ENCODE measurements around the gene GGCT.

Gene GGCT

GRCh38 chr7:30549931-30550493 is 45.4 kb upstream of the GGCT start:
- Histone ChIP-seq H3K4me3 (IDR thresholded peaks at IDR 0.05; ENCODE audit: insufficient read depth, low read depth, low read length) (no peak overlapping the region), H3K27me3 (ENCODE audit: insufficient read depth, low read depth) (no peaks in the 10 kb centered on the region), H2AFZ (ENCODE audit: low read depth) (no peak overlapping the region), H3K27ac (no peak overlapping the region), H3K4me1 (ENCODE audit: low read depth, poor library complexity, severe bottlenecking) (no peaks in the 10 kb centered on the region), H4K20me1 (ENCODE audit: insufficient read depth) (no peaks in the 10 kb centered on the region), H3K9ac (no peak overlapping the region), H3K36me3 (ENCODE audit: insufficient read depth) (no peaks in the 10 kb centered on the region), H3K4me2 (no peak overlapping the region), H3K79me2 (ENCODE audit: insufficient read depth, low read depth) (no peaks in the 10 kb centered on the region)
- TF ChIP-seq, protein P1, sequence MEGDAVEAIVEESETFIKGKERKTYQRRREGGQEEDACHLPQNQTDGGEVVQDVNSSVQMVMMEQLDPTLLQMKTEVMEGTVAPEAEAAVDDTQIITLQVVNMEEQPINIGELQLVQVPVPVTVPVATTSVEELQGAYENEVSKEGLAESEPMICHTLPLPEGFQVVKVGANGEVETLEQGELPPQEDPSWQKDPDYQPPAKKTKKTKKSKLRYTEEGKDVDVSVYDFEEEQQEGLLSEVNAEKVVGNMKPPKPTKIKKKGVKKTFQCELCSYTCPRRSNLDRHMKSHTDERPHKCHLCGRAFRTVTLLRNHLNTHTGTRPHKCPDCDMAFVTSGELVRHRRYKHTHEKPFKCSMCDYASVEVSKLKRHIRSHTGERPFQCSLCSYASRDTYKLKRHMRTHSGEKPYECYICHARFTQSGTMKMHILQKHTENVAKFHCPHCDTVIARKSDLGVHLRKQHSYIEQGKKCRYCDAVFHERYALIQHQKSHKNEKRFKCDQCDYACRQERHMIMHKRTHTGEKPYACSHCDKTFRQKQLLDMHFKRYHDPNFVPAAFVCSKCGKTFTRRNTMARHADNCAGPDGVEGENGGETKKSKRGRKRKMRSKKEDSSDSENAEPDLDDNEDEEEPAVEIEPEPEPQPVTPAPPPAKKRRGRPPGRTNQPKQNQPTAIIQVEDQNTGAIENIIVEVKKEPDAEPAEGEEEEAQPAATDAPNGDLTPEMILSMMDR (conservative IDR thresholded peaks at IDR 0.05; ENCODE audit: low read depth, low read length) = no peak

DNA sequence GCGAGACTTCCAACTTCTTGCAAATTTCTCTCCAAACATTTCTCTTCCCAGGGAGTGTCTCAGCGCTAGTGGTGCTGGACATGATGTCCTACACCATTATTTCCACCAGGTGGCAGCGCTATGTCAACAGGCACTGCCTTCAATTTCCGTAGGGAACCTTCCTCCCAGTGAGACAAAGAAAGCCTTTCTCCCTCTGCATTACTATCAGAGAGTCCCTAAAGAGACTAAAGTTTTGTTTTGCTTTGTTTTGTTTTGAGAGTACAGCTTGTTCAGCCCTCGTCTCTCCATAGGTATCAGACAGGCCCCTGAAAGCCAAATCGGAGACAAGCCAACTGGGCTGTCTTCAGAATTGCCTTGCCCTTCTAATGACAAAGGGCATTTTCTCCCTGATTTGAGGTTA is 44.2 kb upstream of the GGCT start:
- Histone ChIP-seq H2AFZ (ENCODE audit: low read depth) (no peak overlapping the region), H3K4me1 (ENCODE audit: low read depth, poor library complexity, severe bottlenecking) (no peaks in the 10 kb centered on the region), H3K4me2 (no peak overlapping the region), H3K27me3 (ENCODE audit: insufficient read depth, low read depth) (no peaks in the 10 kb centered on the region), H3K36me3 (ENCODE audit: insufficient read depth) (no peaks in the 10 kb centered on the region), H4K20me1 (ENCODE audit: insufficient read depth) (no peaks in the 10 kb centered on the region), H3K9ac (no peak overlapping the region), H3K27ac (no peak overlapping the region), H3K4me3 (IDR thresholded peaks at IDR 0.05; ENCODE audit: insufficient read depth, low read depth, low read length) (no peak overlapping the region), H3K79me2 (ENCODE audit: insufficient read depth, low read depth) (no peaks in the 10 kb centered on the region)
- TF ChIP-seq, protein P1 (conservative IDR thresholded peaks at IDR 0.05; ENCODE audit: low read depth, low read length) = peak; percentile 93

GRCh38 chr7:30546596-30546995 is 42.0 kb upstream of the GGCT start:
- Histone ChIP-seq H2AFZ (ENCODE audit: low read depth) (no peak overlapping the region), H3K4me3 (IDR thresholded peaks at IDR 0.05; ENCODE audit: insufficient read depth, low read depth, low read length) (no peak overlapping the region), H3K4me2 (no peak overlapping the region), H4K20me1 (ENCODE audit: insufficient read depth) (no peaks in the 10 kb centered on the region), H3K27me3 (ENCODE audit: insufficient read depth, low read depth) (no peaks in the 10 kb centered on the region), H3K4me1 (ENCODE audit: low read depth, poor library complexity, severe bottlenecking) (no peaks in the 10 kb centered on the region), H3K27ac (no peak overlapping the region), H3K36me3 (ENCODE audit: insufficient read depth) (no peaks in the 10 kb centered on the region), H3K79me2 (ENCODE audit: insufficient read depth, low read depth) (no peaks in the 10 kb centered on the region), H3K9ac (no peak overlapping the region)
- TF ChIP-seq, protein P1 (conservative IDR thresholded peaks at IDR 0.05; ENCODE audit: low read depth, low read length) = no peak

GRCh38 chr7:30545791-30546555 is 41.3 kb upstream of the GGCT start:
- no peaks in the 10 kb centered on the region for H3K36me3 ChIP-seq (ENCODE audit: insufficient read depth)
- H4K20me1 ChIP-seq (ENCODE audit: insufficient read depth) = no peaks in the 10 kb centered on the region
- H2AFZ ChIP-seq (ENCODE audit: low read depth) = no peak overlapping the region
- no peaks in the 10 kb centered on the region for H3K79me2 ChIP-seq (ENCODE audit: insufficient read depth, low read depth)
- H3K27me3 ChIP-seq (ENCODE audit: insufficient read depth, low read depth) = no peaks in the 10 kb centered on the region
- no peaks in the 10 kb centered on the region for H3K4me1 ChIP-seq (ENCODE audit: low read depth, poor library complexity, severe bottlenecking)
- no peak overlapping the region for H3K27ac ChIP-seq
- TF ChIP-seq, protein P1 (conservative IDR thresholded peaks at IDR 0.05; ENCODE audit: low read depth, low read length) = no peak
- no peak overlapping the region for H3K9ac ChIP-seq
- H3K4me2 ChIP-seq = no peak overlapping the region
- H3K4me3 ChIP-seq (IDR thresholded peaks at IDR 0.05; ENCODE audit: insufficient read depth, low read depth, low read length) = no peak overlapping the region
